ENCODE data around the gene BCL7C.

BCL7C gene

DNA sequence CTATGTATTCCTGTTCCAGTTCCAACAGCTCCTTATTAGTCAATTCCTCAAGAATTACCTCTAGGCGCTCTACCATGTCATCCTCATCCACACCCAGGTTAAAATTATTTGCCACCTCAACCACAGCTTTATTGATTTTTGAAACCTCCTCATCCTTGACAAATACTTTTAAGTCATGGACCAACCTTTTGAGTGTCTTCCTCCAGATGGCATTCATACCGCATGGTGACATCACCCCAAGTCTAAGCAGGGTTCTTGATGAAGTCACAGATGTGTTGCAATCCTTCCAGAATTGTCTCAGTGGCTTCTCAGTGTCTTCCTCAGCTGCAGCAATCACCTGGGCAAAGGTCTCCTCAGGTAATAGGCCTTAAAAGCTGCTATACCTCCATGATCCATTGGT lies 40.1 kb downstream of the BCL7C start:
- no peak overlapping the region for H3K9ac ChIP-seq (ENCODE audit: low read depth, low read length)
- 93% methylated on average over 2 of the region's 2 CpGs for WGBS
- H3K36me3 ChIP-seq (ENCODE audit: insufficient read depth, low read length): no peaks in the 10 kb centered on the region
- H3K4me1 ChIP-seq (ENCODE audit: insufficient read depth, low read length): no peaks in the 10 kb centered on the region
- no peak overlapping the region for H3K27ac ChIP-seq (ENCODE audit: low read depth, low read length)
- H3K4me3 ChIP-seq (ENCODE audit: low read length): no peak overlapping the region
- no peaks in the 10 kb centered on the region for H3K9me3 ChIP-seq (ENCODE audit: insufficient read depth, low read depth, low read length)
- H3K27me3 ChIP-seq (ENCODE audit: insufficient read depth, low read length): peaks cover 19% of the 10 kb centered on the region

DNA sequence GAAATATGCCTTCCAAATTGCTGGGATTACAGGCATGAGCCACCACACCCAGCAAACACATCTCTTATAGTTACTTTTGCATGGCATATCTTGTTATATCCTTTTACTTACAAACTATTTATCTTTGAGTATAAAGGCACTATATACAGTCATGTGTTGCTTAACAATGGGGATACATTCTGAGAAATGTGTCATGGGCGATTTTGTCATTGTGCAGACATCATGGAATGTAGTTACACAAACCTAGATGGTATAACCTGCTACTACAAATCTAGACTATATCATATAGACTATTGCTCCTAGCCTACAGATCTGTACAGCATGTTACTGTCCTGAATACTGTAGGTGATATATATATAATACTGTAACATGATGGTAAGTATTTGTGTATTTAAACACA lies 43.6 kb downstream of the BCL7C start:
- Histone ChIP-seq H3K27me3 (ENCODE audit: insufficient read depth, low read length) (peaks cover 4% of the 10 kb centered on the region), H3K4me3 (ENCODE audit: low read length) (no peak overlapping the region), H3K36me3 (ENCODE audit: insufficient read depth, low read length) (no peaks in the 10 kb centered on the region), H3K27ac (ENCODE audit: low read depth, low read length) (no peak overlapping the region), H3K9me3 (ENCODE audit: insufficient read depth, low read depth, low read length) (no peaks in the 10 kb centered on the region), H3K4me1 (ENCODE audit: insufficient read depth, low read length) (no peaks in the 10 kb centered on the region), H3K9ac (ENCODE audit: low read depth, low read length) (no peak overlapping the region)
- 60% methylated on average over 1 of the region's 1 CpG for WGBS

DNA sequence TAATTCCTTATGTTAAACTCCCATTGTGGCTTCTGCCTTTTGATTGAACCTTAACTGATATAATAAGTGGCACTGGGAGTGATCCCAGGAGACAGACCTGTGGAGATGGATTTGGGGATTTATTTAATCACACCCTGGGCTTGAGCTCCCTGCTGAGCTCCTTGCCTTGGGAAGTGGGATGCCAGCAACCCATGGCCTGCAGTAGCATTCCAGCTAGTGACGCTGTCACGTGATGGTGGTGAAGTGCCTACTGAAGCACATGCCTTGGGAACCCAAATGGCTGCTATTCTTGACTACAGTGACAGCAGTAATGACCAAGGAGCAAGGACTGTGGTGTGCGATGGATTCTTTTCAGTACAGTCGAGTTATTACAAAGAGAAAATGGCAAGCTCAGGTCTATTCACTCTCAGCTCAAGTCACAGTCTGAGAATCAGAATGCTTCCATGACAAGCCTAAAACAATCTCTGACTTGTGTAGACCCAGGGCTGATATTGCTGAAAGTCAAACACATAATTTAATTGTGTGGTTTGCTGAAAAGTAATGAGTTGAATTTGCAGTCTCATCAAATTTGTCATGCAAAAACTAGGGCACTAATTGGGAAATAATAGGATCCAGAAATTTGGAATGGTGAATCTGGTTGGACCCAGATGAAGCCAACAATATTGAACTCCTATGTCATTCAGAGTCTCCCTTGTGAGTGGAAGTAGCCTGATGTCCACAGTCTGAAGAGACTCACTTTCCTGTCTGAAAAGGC lies 47.1 kb downstream of the BCL7C start:
- H3K9ac ChIP-seq (ENCODE audit: low read depth, low read length): no peak overlapping the region
- H3K4me1 ChIP-seq (ENCODE audit: insufficient read depth, low read length): no peaks in the 10 kb centered on the region
- no peak overlapping the region for H3K4me3 ChIP-seq (ENCODE audit: low read length)
- H3K9me3 ChIP-seq (ENCODE audit: insufficient read depth, low read depth, low read length): no peaks in the 10 kb centered on the region
- H3K36me3 ChIP-seq (ENCODE audit: insufficient read depth, low read length): no peaks in the 10 kb centered on the region
- H3K27ac ChIP-seq (ENCODE audit: low read depth, low read length): no peak overlapping the region
- H3K27me3 ChIP-seq (ENCODE audit: insufficient read depth, low read length): no peaks in the 10 kb centered on the region; the same call in 1 of the 2 replicates
- 82% methylated on average over 4 of the region's 4 CpGs for WGBS

DNA sequence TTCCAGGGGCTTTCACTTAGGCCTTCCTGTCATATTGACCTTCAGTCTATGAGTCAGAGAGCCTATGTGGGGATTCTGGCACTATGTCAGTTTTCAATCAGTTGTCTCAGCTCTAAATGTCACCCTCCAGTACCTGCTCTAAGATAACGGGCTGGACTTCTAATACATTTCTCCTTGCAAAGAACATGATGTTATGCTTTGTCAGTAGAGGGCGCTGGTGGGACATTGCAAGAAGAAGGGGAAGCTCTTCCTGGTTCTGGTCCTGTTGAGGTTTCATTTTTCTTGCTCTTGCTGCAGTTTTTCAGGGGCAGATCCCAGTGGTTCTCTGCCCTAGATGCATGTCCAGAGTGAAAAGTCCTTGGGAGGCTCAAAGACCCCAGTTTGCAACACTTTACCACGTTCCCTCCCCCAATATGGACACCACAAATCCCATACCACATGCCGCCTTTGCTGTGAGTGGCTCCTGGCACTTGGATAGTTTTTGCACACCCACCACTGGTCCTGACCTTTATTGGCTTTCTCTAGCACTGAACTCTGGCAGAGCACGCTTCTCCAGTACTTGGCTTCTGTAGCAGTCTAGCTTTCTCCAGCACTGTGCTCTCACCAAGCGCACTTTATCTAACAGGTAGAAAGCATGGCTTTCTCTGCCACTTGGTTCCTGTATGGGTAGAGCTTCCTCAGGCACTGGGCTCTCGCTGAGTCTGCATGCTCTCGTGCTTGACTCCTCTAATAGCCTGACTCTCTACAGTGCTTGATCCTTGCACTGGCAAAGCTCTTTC lies 49.0 kb downstream of the BCL7C start:
- no peaks in the 10 kb centered on the region for H3K36me3 ChIP-seq (ENCODE audit: insufficient read depth, low read length)
- 58% methylated on average over 8 of the region's 8 CpGs for WGBS
- H3K4me3 ChIP-seq (ENCODE audit: low read length): no peak overlapping the region
- H3K9ac ChIP-seq (ENCODE audit: low read depth, low read length): no peak overlapping the region
- H3K27me3 ChIP-seq (ENCODE audit: insufficient read depth, low read length): no peaks in the 10 kb centered on the region
- peaks cover 3% of the 10 kb centered on the region; the same call in 1 of the 2 replicates for H3K9me3 ChIP-seq (ENCODE audit: insufficient read depth, low read depth, low read length)
- no peak overlapping the region for H3K27ac ChIP-seq (ENCODE audit: low read depth, low read length)
- H3K4me1 ChIP-seq (ENCODE audit: insufficient read depth, low read length): peaks cover under 1% of the 10 kb centered on the region; the same call in 1 of the 2 replicates

DNA sequence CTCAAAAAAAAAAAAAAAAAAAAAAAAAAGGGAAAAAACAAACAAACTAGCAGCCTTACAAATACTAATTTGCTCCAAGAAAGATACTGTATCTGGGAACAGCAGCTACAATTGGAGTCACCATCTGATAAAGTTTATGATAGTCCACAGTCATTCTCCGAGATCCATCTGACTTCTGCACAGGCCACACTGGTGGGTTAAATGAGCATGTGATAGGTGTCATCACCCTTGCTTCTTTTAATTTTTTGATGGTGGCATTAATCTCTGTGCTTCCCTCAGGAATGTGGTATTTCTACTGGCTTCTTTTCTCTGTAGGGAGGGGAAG lies 49.6 kb downstream of the BCL7C start:
- no peak overlapping the region for H3K9ac ChIP-seq (ENCODE audit: low read depth, low read length)
- no peaks in the 10 kb centered on the region for H3K36me3 ChIP-seq (ENCODE audit: insufficient read depth, low read length)
- WGBS: 93% methylated on average over 1 of the region's 1 CpG

DNA sequence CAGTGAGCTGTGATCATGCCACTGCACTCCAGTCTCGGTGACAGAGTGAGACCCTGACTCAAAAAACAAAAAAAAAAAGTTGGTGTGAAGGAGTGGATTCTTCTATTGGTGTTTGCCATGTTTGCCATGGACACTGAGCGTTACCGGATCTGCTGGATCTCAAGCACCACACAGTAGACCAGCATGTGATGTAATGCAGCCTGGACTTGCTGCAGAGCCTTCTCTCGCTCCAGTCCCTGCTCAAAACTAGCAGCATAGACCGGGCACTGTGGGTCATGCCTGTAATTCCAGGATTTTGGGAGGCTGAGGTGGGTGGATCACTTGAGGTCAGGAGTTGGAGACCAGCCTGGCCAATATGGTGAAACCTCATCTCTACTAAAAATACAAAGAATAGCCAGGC lies 50.4 kb downstream of the BCL7C start:
- Histone ChIP-seq H3K27ac (ENCODE audit: low read depth, low read length) (no peak overlapping the region), H3K36me3 (ENCODE audit: insufficient read depth, low read length) (no peaks in the 10 kb centered on the region), H3K27me3 (ENCODE audit: insufficient read depth, low read length) (no peaks in the 10 kb centered on the region), H3K9ac (ENCODE audit: low read depth, low read length) (no peak overlapping the region), H3K9me3 (ENCODE audit: insufficient read depth, low read depth, low read length) (peaks cover 3% of the 10 kb centered on the region; the same call in 1 of the 2 replicates), H3K4me3 (ENCODE audit: low read length) (no peak overlapping the region), H3K4me1 (ENCODE audit: insufficient read depth, low read length) (peaks cover 4% of the 10 kb centered on the region; the same call in 1 of the 2 replicates)
- WGBS: 88% methylated on average over 5 of the region's 5 CpGs

More for the DNA sequence above, 49.6 kb downstream of the BCL7C start:
- Histone ChIP-seq H3K4me3 (ENCODE audit: low read length) (no peak overlapping the region), H3K4me1 (ENCODE audit: insufficient read depth, low read length) (peaks cover 4% of the 10 kb centered on the region; the same call in 1 of the 2 replicates), H3K27me3 (ENCODE audit: insufficient read depth, low read length) (no peaks in the 10 kb centered on the region), H3K9me3 (ENCODE audit: insufficient read depth, low read depth, low read length) (peaks cover 3% of the 10 kb centered on the region; the same call in 1 of the 2 replicates), H3K27ac (ENCODE audit: low read depth, low read length) (no peak overlapping the region)

DNA sequence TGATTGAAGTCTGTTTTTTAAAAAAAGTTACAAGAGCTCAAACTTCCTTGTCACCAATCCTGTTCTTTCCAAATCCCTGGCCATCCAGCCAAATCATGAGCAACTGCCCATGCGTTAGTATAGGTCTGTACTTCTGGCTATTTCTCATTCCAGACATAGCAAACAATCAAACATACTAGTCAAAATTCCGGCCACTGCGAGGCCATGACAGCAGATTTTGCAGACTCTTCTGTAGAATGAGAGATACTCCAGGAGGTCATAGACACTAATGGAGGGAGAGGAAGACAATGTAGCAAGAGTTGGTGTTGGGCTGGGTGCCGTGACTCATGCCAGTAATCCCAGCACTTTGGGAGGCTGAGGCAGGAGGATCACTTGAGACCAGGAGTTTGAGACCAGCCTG lies 50.9 kb downstream of the BCL7C start:
- Histone ChIP-seq H3K4me1 (ENCODE audit: insufficient read depth, low read length) (peaks cover 4% of the 10 kb centered on the region; the same call in 1 of the 2 replicates), H3K27ac (ENCODE audit: low read depth, low read length) (no peak overlapping the region), H3K9ac (ENCODE audit: low read depth, low read length) (no peak overlapping the region), H3K9me3 (ENCODE audit: insufficient read depth, low read depth, low read length) (peaks cover 3% of the 10 kb centered on the region; the same call in 1 of the 2 replicates), H3K4me3 (ENCODE audit: low read length) (no peak overlapping the region), H3K27me3 (ENCODE audit: insufficient read depth, low read length) (no peaks in the 10 kb centered on the region), H3K36me3 (ENCODE audit: insufficient read depth, low read length) (no peaks in the 10 kb centered on the region)
- 90% methylated on average over 4 of the region's 4 CpGs for WGBS

DNA sequence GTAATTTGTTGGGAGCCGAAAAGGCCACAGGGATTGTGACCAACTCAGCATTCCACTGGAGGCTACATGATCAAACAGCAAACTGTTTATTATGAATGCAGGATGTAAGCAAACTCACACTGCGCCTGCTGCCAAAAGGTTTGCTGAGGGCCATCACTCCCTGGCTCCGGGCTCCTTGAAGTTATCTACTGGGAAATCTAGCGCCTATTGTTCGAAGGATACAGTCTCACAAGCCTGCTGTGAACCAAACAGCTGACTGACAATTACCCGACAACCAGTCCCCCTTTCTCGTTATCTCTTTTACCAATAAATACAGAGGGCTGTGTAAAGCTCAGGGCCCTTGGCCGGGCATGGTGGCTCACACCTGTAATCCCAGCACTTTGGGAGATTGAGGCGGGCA lies 52.5 kb downstream of the BCL7C start:
- Histone ChIP-seq H3K4me3 (ENCODE audit: low read length) (no peak overlapping the region), H3K9ac (ENCODE audit: low read depth, low read length) (no peak overlapping the region), H3K36me3 (ENCODE audit: insufficient read depth, low read length) (no peaks in the 10 kb centered on the region), H3K27me3 (ENCODE audit: insufficient read depth, low read length) (no peaks in the 10 kb centered on the region), H3K9me3 (ENCODE audit: insufficient read depth, low read depth, low read length) (peaks cover 3% of the 10 kb centered on the region; the same call in 1 of the 2 replicates), H3K4me1 (ENCODE audit: insufficient read depth, low read length) (peaks cover 4% of the 10 kb centered on the region; the same call in 1 of the 2 replicates), H3K27ac (ENCODE audit: low read depth, low read length) (no peak overlapping the region; the same call in 1 of the 2 replicates)
- 89% methylated on average over 9 of the region's 9 CpGs for WGBS

DNA sequence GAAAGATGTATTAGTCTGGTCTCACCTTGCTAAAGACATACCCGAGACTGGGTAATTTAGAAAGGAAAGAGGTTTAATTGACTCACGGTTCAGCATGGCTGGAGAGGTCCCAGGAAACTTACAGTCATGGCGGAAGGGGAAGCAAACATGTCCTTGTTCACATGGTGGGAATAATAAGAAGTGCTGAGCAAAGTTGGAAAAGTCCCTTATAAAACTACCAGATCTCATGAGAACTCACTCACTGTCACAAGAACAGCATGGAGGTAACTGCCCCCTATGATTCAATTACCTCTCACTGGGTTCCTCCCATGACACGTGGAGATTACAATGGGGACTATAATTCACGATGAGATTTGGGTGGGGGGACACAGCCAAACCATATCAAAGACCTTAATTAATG lies 53.3 kb downstream of the BCL7C start:
- Histone ChIP-seq H3K36me3 (ENCODE audit: insufficient read depth, low read length) (no peaks in the 10 kb centered on the region), H3K27me3 (ENCODE audit: insufficient read depth, low read length) (no peaks in the 10 kb centered on the region), H3K4me3 (ENCODE audit: low read length) (no peak overlapping the region), H3K27ac (ENCODE audit: low read depth, low read length) (no peak overlapping the region; the same call in 1 of the 2 replicates), H3K9ac (ENCODE audit: low read depth, low read length) (no peak overlapping the region), H3K9me3 (ENCODE audit: insufficient read depth, low read depth, low read length) (peaks cover 3% of the 10 kb centered on the region; the same call in 1 of the 2 replicates), H3K4me1 (ENCODE audit: insufficient read depth, low read length) (peaks cover 4% of the 10 kb centered on the region; the same call in 1 of the 2 replicates)
- WGBS: 84% methylated on average over 5 of the region's 5 CpGs

DNA sequence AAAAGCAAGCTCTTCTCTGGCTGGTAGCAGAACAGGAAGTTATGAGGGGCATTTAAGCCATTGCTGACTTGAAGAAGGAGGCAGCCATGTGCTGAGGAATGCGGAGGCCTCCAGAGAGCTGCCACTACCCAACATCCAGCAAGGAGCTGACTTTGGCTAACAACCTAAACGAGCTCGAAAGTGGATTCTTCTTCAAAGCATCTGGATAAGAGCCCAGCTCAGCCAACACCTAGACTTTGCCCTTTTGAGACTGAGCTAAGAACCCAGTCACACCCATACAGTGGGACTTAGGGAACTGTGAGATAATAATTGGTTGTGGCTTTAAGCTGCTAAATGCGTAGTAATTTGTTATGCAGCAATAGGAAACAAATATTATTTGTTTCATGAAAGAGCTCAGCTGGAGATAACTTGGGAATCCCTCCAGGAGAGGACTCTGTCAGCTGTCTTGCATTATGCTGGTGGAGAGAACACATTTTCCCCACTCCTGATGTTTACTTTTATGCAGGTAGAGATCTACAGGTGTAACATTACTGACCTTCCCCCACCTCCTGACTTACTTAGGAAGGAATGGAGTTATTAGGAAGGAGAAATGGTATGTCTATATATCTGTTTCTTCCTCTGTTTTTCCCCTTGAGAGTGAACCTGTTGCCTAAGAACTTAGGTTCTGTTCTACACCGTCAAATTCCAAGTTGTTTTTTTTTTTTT lies 54.2 kb downstream of the BCL7C start:
- H3K36me3 ChIP-seq (ENCODE audit: insufficient read depth, low read length): no peaks in the 10 kb centered on the region
- peaks cover 4% of the 10 kb centered on the region; the same call in 1 of the 2 replicates for H3K4me1 ChIP-seq (ENCODE audit: insufficient read depth, low read length)
- H3K9ac ChIP-seq (ENCODE audit: low read depth, low read length): no peak overlapping the region
- H3K27ac ChIP-seq (ENCODE audit: low read depth, low read length): no peak overlapping the region; the same call in 1 of the 2 replicates
- H3K27me3 ChIP-seq (ENCODE audit: insufficient read depth, low read length): no peaks in the 10 kb centered on the region
- peaks cover 3% of the 10 kb centered on the region; the same call in 1 of the 2 replicates for H3K9me3 ChIP-seq (ENCODE audit: insufficient read depth, low read depth, low read length)
- 74% methylated on average over 5 of the region's 5 CpGs for WGBS
- no peak overlapping the region for H3K4me3 ChIP-seq (ENCODE audit: low read length)
